Progenitor cell of endocrine pancreas (in vitro differentiated cells): Measurements from ENCODE around the gene TPM3. TPM values are rescaled to one million over a fixed set of nuclear protein-coding genes. Genes with fewer than 3 reads are reported as not detected.
A peak's percentile ranks its signal among the peaks of the same experiment; 100 is the strongest.

Source experiments
- DNase-seq: peaks from one replicate; pipeline ENCODE4 v3.0.0; 2021; ENCODE audit warnings: low spot score; ENCODE audit not compliant: unreplicated experiment
- H3K27ac Mint-ChIP-seq: 2 replicates; pipeline ENCODE4 v1.8.0; 2021; ENCODE audit warnings: mild to moderate bottlenecking, moderate library complexity, mixed read lengths
- H3K27me3 Mint-ChIP-seq: 2 replicates; pipeline ENCODE4 v1.8.0; 2021; ENCODE audit warnings: mixed read lengths
- H3K36me3 Mint-ChIP-seq: 2 replicates; pipeline ENCODE4 v1.8.0; 2022; ENCODE audit warnings: mixed read lengths; ENCODE audit not compliant: insufficient read depth
- H3K4me1 Mint-ChIP-seq: 2 replicates; pipeline ENCODE4 v1.8.0; 2021; ENCODE audit warnings: low read depth, mixed read lengths
- H3K4me3 Mint-ChIP-seq: 2 replicates; pipeline ENCODE4 v1.8.0; 2021; ENCODE audit warnings: low read depth, mild to moderate bottlenecking, moderate library complexity, mixed read lengths
- H3K9me3 Mint-ChIP-seq: 2 replicates; pipeline ENCODE4 v1.8.0; 2021; ENCODE audit warnings: low read depth, mixed read lengths
- CTCF ChIP-seq: fragments of 200-600 bp; sonication (generic); IDR thresholded peaks from one replicate; pipeline ENCODE4 v1.5.0; 2021; ENCODE audit warnings: antibody characterized with exemption, mild to moderate bottlenecking; ENCODE audit not compliant: unreplicated experiment
- total RNA-seq: library from RNA; stranded (reverse); gene quantifications from 2 replicates; pipeline ENCODE4 v1.2.1, GENCODE V29; 2021

The TPM3 gene
- total RNA-seq, 1 donor from 2014 or later = 304 TPM

DNA sequence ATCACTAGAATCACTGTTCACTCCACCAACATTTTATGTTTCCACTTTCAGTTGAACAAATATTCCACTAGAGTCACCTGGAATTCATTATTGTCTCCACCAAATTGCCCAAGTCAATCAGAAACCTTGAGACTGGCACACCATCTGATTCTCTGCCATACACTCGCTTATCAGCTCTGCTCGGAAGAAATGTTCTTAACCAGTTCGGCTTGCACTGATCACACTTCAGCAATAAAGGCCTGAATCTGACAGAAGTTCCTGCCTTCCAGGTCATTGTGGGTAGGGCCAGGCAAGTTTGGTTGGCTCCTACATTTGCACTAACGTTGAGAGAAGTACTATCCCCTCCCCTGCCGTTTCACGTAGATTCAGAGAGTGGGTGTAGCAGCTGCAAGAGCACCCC lies 10.0 kb downstream of the TPM3 start:
- no peak for DNase-seq
- peaks cover 63% of the 10 kb centered on the region for H3K4me1 Mint-ChIP-seq
- peak overlapping the region; percentile 100 for H3K27ac Mint-ChIP-seq
- H3K36me3 Mint-ChIP-seq = no peaks in the 10 kb centered on the region
- no peaks in the 10 kb centered on the region for H3K9me3 Mint-ChIP-seq
- TF ChIP-seq CTCF = no peak
- H3K4me3 Mint-ChIP-seq = peak overlapping the region; percentile 100
- no peaks in the 10 kb centered on the region for H3K27me3 Mint-ChIP-seq

GRCh38 chr1:154179946-154180687 lies 11.8 kb downstream of the TPM3 start:
- peaks cover 49% of the 10 kb centered on the region for H3K4me1 Mint-ChIP-seq
- no peaks in the 10 kb centered on the region for H3K9me3 Mint-ChIP-seq
- no peak for TF ChIP-seq CTCF
- no peak for DNase-seq
- peak overlapping the region; percentile 50 for H3K4me3 Mint-ChIP-seq
- no peaks in the 10 kb centered on the region for H3K27me3 Mint-ChIP-seq
- H3K27ac Mint-ChIP-seq = peak overlapping the region; percentile 93
- peaks cover 2% of the 10 kb centered on the region for H3K36me3 Mint-ChIP-seq

GRCh38 chr1:154178911-154179811 lies 12.7 kb downstream of the TPM3 start:
- DNase-seq = no peak
- no peak for TF ChIP-seq CTCF
- Mint-ChIP-seq H3K27me3 (no peaks in the 10 kb centered on the region), H3K27ac (peak overlapping the region; percentile 93), H3K36me3 (peaks cover 4% of the 10 kb centered on the region), H3K9me3 (no peaks in the 10 kb centered on the region), H3K4me1 (peaks cover 47% of the 10 kb centered on the region), H3K4me3 (peak overlapping the region; percentile 40)

DNA sequence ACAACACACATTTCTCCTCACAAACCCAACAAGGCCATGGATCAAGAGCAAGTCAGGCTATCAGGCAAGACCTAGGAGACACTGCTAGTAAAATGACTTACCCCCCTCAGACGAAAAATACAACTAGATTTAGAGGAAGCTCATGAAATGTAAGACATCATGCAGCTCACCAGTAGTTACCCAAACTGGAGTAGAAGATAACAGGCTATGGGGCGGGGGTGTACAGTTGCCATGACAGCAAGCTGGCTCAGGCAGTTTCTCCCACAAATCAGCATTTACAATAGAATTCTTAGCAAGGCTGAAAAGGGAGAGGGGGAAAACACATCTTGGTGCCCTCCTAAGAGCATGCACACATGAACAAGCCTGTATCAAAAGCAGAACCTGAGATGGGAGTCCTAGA lies 13.9 kb downstream of the TPM3 start:
- H3K36me3 Mint-ChIP-seq = peaks cover 4% of the 10 kb centered on the region
- TF ChIP-seq CTCF = no peak
- H3K9me3 Mint-ChIP-seq = no peaks in the 10 kb centered on the region
- no peaks in the 10 kb centered on the region for H3K27me3 Mint-ChIP-seq
- H3K27ac Mint-ChIP-seq = peak overlapping the region; percentile 93
- no peak for DNase-seq
- no peak overlapping the region for H3K4me3 Mint-ChIP-seq
- H3K4me1 Mint-ChIP-seq = peaks cover 43% of the 10 kb centered on the region

DNA sequence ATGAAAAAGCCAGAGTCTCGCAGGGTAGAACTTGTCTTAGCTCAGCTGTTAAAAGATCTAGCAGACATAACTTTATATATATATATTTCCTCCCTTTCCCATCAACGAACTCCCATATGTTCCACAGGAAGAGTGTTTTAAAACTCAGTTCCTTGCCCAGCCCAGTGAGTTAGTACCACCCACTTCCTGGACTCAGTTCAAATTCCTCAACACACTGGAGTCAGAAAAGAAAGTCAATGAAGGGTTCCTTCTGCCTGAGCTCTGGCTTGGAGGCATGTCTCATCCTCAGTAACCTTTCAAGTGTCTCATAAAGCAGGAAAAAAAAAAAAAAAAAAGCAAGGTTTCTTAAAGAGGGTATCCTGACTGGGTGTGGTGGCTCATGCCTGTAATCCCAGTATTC lies 15.6 kb downstream of the TPM3 start:
- Mint-ChIP-seq H3K4me3 (no peak overlapping the region), H3K4me1 (peaks cover 33% of the 10 kb centered on the region), H3K36me3 (peaks cover 18% of the 10 kb centered on the region), H3K9me3 (no peaks in the 10 kb centered on the region), H3K27me3 (no peaks in the 10 kb centered on the region), H3K27ac (no peak overlapping the region)
- DNase-seq = no peak
- no peak for TF ChIP-seq CTCF
